Suprapubic skin (tissue), 4 donors: Measurements from ENCODE around the gene KLHDC8A. TPM values are rescaled to one million over a fixed set of nuclear protein-coding genes. Genes with fewer than 3 reads are reported as not detected.
A peak's percentile ranks its signal among the peaks of the same experiment; 100 is the strongest.

Experiments used
- DNase-seq, 2 donors: peaks; one replicate each; pipeline ENCODE4 v3.0.0-alpha.2; 2019; ENCODE audit warnings: low spot score in 2 of 2
- H3K27ac ChIP-seq: fragments of 200-600 bp; sonication (generic); one replicate; pipeline ENCODE4 v1.5.1; 2019
- H3K27me3 ChIP-seq: fragments of 200-600 bp; sonication (generic); one replicate; pipeline ENCODE4 v1.5.1; 2019
- H3K36me3 ChIP-seq: fragments of 200-600 bp; sonication (generic); one replicate; pipeline ENCODE4 v1.5.1; 2019
- H3K4me1 ChIP-seq: fragments of 200-600 bp; sonication (generic); one replicate; pipeline ENCODE4 v1.5.1; 2019
- H3K4me3 ChIP-seq: fragments of 200-600 bp; sonication (generic); one replicate; pipeline ENCODE4 v1.5.1; 2019; ENCODE audit warnings: mild to moderate bottlenecking
- H3K9me3 ChIP-seq: fragments of 200-600 bp; sonication (generic); one replicate; pipeline ENCODE4 v1.5.1; 2019
- EP300 ChIP-seq: sonication (generic); formaldehyde crosslinking; IDR thresholded peaks from one replicate; pipeline ENCODE4 v1.6.1; 2017; ENCODE audit warnings: antibody characterized with exemption
- POLR2A ChIP-seq, 2 donors: fragments of 450-650 bp; IDR thresholded peaks; one replicate each; pipeline ENCODE4 v1.6.1; 2017; ENCODE audit warnings: antibody characterized with exemption in 2 of 2, mild to moderate bottlenecking in 2 of 2, moderate library complexity in 2 of 2
- POLR2AphosphoS5 ChIP-seq, 3 donors: sonication (generic); formaldehyde crosslinking; IDR thresholded peaks; one replicate each; pipeline ENCODE4 v1.6.1; 2017; ENCODE audit warnings: antibody characterized with exemption in 3 of 3
- WGBS: methylation state at CpG from one replicate; pipeline ENCODE4 v1.1.5; 2018; 5-methylcytosine and 5-hydroxymethylcytosine counted together
- total RNA-seq, 4 donors: library from RNA; depleted of rRNA; stranded (reverse); fragments of >200 nt; gene quantifications; one replicate each; pipeline ENCODE4 v1.1.0, GENCODE V29; 2016
- TF ChIP-seq, protein P1 (sequence below), 2 donors: fragments of 200-600 bp in 1 of 2; fragments of 450-650 bp in 1 of 2; sonication (generic) in 1 of 2; IDR thresholded peaks; one replicate each; pipeline ENCODE4 v1.5.1; 2016 to 2019; ENCODE audit warnings: antibody characterized with exemption in 2 of 2, mild to moderate bottlenecking in 1 of 2, moderate library complexity in 1 of 2

Gene KLHDC8A
- total RNA-seq, 4 donors from 2014 or later = 0.30 to 3.5 (median 0.62) TPM; not detected in 1

DNA sequence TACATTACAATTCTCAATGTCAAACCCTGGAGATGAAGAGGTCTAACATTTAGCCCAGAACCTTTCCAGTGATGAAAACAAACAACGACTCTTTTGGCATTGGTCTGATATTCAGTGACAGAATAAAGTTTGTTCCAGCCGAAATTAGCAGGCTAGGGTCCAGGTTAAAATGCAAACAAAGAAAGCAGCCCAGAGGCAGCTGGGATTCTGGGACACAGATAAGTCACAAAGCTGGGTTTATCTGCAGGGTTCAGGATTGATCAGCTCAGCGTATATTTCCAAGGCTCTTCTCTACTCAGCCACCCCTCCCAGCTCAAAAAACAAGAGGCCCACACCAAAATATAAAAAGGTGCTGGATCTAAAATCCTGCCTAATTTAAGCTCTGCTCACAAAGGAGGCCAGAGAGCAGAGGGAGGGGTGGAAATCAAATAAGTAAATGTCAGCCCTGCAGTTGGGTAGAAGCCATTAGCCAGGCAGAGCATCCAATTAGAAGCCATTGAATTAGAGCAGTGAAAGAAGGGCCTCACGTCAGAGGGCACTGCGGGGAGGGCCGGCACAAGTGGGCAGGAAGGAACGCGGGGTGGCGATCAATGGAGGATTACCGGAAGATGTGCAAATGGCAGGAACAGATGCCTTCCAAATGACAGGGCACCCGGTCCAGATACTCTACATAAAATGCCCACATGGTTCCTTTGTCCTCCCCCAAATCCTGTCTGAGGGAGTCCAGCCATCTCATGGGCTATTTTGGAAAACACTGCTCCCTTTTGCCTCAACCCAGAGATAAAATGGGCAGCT, 3.2 kb upstream of the KLHDC8A start:
- WGBS = 64% methylated on average over 11 of the region's 11 CpGs
- Histone ChIP-seq H3K9me3 (no peaks in the 10 kb centered on the region), H3K27me3 (peaks cover 4% of the 10 kb centered on the region), H3K27ac (no peak overlapping the region), H3K4me1 (peaks cover 6% of the 10 kb centered on the region), H3K4me3 (no peak overlapping the region), H3K36me3 (no peaks in the 10 kb centered on the region)
- no peak for TF ChIP-seq POLR2A (IDR thresholded peaks at IDR 0.05)
- TF ChIP-seq, protein P1, sequence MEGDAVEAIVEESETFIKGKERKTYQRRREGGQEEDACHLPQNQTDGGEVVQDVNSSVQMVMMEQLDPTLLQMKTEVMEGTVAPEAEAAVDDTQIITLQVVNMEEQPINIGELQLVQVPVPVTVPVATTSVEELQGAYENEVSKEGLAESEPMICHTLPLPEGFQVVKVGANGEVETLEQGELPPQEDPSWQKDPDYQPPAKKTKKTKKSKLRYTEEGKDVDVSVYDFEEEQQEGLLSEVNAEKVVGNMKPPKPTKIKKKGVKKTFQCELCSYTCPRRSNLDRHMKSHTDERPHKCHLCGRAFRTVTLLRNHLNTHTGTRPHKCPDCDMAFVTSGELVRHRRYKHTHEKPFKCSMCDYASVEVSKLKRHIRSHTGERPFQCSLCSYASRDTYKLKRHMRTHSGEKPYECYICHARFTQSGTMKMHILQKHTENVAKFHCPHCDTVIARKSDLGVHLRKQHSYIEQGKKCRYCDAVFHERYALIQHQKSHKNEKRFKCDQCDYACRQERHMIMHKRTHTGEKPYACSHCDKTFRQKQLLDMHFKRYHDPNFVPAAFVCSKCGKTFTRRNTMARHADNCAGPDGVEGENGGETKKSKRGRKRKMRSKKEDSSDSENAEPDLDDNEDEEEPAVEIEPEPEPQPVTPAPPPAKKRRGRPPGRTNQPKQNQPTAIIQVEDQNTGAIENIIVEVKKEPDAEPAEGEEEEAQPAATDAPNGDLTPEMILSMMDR (IDR thresholded peaks at IDR 0.05) = no peak
- TF ChIP-seq EP300 = no peak
- no peak for TF ChIP-seq POLR2AphosphoS5 (IDR thresholded peaks at IDR 0.05)
- no peak for DNase-seq

DNA sequence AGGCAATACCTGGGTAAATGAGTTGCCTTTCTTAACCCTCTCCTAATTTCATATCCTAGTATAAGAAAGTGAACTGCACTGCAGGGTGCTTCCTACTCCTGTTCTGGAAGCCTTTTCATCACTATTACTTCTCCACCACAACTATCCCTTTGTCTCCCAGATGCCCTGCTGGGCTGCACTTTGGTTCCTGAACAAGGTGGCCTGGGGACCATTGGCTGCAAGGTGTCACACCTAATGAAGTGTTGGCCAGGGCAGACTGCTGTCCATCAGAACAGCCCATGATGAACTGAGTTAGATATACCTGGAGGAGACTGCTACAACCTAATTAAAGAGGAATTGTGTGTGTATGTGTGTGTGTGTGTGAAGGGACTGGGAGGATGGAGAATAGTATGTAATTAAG, 1.9 kb upstream of the KLHDC8A start:
- H3K9me3 ChIP-seq = no peaks in the 10 kb centered on the region
- no peak for DNase-seq

DNA sequence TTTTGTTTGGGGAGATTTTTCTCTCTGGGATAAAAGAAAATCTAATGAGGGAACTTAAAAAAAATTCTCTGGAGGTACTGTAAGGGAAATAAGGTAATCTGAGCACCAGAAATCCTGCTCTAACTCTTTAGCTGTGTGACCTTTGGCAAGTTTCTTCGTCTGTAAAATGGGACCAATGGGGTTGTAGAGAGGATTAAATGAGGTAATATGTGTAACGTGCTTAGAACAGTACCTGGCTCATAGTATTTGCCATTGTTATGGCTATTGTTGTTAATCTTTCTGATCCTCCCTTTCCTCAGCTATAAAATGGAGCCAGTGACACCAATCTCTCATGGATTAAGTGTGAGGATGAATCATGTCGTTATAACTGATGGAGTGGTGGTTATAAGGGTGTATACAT, 845 bp upstream of the KLHDC8A start:
- Histone ChIP-seq H3K4me1 (peaks cover 11% of the 10 kb centered on the region), H3K9me3 (no peaks in the 10 kb centered on the region), H3K27ac (no peak overlapping the region), H3K27me3 (peaks cover 4% of the 10 kb centered on the region), H3K36me3 (no peaks in the 10 kb centered on the region), H3K4me3 (no peak overlapping the region)
- no peak for DNase-seq
- WGBS = 83% methylated on average over 3 of the region's 3 CpGs
- TF ChIP-seq, protein P1 (IDR thresholded peaks at IDR 0.05) = no peak
- no peak for TF ChIP-seq POLR2A (IDR thresholded peaks at IDR 0.05)
- TF ChIP-seq EP300 = no peak

More for the DNA sequence above, 1.9 kb upstream of the KLHDC8A start:
- H3K36me3 ChIP-seq = no peaks in the 10 kb centered on the region
- H3K4me1 ChIP-seq = peaks cover 11% of the 10 kb centered on the region
- H3K4me3 ChIP-seq = no peak overlapping the region
- H3K27me3 ChIP-seq = peaks cover 4% of the 10 kb centered on the region
- H3K27ac ChIP-seq = no peak overlapping the region
- TF ChIP-seq, protein P1 (IDR thresholded peaks at IDR 0.05) = no peak
- TF ChIP-seq EP300 = no peak
- TF ChIP-seq POLR2AphosphoS5 (IDR thresholded peaks at IDR 0.05) = no peak
- TF ChIP-seq POLR2A (IDR thresholded peaks at IDR 0.05) = no peak

DNA sequence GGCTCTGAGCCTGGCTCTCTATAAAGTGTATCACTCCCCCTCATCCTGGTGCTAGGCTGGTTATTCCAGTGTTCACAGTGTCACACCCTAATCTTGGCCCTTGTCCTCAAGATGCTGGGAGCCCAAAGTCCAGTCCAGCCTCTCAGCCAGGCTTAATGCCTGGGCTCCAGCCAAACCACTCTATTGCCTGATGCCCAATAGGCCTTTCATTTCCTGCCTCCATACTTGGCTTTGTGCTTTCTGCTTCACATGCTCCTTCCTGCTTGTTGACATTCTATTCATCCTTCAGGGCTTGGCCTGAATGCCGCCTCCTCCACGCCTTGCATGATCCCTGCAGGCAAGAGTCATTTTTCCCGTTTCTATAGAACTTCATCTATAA, 1.7 kb downstream of the KLHDC8A start:
- TF ChIP-seq POLR2AphosphoS5 (IDR thresholded peaks at IDR 0.05) = no peak
- TF ChIP-seq, protein P1 (IDR thresholded peaks at IDR 0.05) = no peak
- no peak for TF ChIP-seq EP300
- TF ChIP-seq POLR2A (IDR thresholded peaks at IDR 0.05) = no peak
- Histone ChIP-seq H3K4me1 (peaks cover 11% of the 10 kb centered on the region), H3K27ac (no peak overlapping the region), H3K9me3 (no peaks in the 10 kb centered on the region), H3K27me3 (peaks cover 10% of the 10 kb centered on the region), H3K4me3 (no peak overlapping the region), H3K36me3 (no peaks in the 10 kb centered on the region)
- 51% methylated on average over 3 of the region's 3 CpGs for WGBS
- no peak for DNase-seq

DNA sequence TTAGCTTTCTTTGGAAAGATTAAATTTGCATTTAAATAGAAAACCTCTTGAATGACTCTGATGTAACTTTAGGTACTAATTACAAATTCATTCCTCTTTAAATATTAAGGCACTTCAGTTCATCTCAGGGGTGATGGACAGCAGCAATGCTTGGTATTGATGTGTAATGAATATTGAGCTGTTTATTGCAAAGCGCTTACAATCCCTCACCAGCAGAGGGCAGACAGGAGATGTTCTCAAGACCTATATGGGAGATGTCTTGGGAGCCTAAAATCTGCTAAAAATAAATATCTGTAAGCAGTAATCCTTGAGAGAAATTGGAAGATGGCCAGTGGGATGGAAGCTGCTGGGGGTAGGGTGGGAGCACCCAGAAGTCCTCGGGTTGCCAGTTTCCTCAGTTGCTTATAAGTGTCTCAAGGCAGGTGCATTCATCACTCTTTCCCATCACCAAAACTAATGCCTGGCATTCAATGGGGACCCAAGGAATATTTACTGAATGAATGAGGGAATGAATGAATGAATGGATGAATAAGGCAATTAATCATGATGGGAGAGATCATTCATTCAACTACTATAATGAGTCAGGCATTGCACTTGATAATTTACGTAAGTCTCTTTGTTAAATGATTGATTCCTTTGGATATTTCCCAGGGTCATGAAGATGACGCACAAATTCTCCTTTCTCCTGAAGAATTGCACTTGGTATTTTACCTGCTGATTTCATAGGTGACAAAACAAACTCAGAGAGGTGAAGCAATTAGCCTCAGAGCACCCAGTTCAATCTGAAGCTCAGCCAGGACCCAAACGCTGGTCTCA, 2.3 kb downstream of the KLHDC8A start:
- Histone ChIP-seq H3K27me3 (peaks cover 12% of the 10 kb centered on the region), H3K4me3 (no peak overlapping the region), H3K27ac (no peak overlapping the region), H3K4me1 (peaks cover 11% of the 10 kb centered on the region), H3K36me3 (no peaks in the 10 kb centered on the region), H3K9me3 (no peaks in the 10 kb centered on the region)
- no peak for DNase-seq
- WGBS = 22% methylated on average over 5 of the region's 5 CpGs
- no peak for TF ChIP-seq POLR2AphosphoS5 (IDR thresholded peaks at IDR 0.05)
- TF ChIP-seq, protein P1 (IDR thresholded peaks at IDR 0.05) = peak; percentile 49 to 79
- TF ChIP-seq POLR2A (IDR thresholded peaks at IDR 0.05) = no peak
- no peak for TF ChIP-seq EP300
